GM21528 (cell line): ENCODE measurements around the gene OR2V1.
"Not testable (repeated sequence)": the region's sequence is repeated elsewhere in the genome, so short reads cannot be mapped to it uniquely, and the experiment has no call there.

Experiments
- ATAC-seq: cut with Tn5 transposase; IDR thresholded peaks from one replicate; pipeline ENCODE4 v1.9.1; 2021; ENCODE audit warnings: mild to moderate bottlenecking, moderate library complexity; ENCODE audit not compliant: unreplicated experiment, low FRiP score

OR2V1 gene

GRCh38 chr5:181160755-181161533 lies 30.0 kb upstream of the OR2V1 start:
- not testable (repeated sequence) for ATAC-seq

DNA sequence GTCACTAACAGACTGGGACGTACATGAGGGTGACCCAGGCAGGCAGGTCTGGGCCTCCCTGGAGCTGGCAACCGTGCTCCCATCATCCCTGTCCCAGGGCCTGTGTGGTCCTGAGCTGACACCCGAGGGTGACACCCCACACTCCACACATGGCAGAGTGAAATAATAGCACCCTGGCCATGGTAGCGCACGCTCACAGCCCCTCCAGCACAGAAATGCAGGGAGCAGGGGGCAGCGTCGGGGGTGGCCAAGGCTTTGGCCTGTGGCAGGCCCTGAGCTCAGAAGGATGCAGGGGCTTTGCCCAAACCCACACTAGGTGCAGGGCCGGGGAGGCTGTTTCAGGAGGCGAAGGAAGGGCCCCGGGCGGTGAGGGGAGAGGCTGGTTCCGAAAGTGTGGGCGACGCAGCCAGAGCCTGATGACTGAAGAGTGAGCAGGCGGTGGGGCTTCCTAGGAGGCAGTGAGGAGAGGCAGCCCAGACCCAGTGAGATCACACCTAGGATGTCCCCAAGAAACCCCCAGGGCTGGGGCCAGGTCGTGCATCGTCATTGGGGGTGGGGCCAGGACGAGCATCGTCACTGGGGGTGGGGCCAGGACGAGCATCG lies 29.3 kb upstream of the OR2V1 start:
- peak; percentile 50 for ATAC-seq

DNA sequence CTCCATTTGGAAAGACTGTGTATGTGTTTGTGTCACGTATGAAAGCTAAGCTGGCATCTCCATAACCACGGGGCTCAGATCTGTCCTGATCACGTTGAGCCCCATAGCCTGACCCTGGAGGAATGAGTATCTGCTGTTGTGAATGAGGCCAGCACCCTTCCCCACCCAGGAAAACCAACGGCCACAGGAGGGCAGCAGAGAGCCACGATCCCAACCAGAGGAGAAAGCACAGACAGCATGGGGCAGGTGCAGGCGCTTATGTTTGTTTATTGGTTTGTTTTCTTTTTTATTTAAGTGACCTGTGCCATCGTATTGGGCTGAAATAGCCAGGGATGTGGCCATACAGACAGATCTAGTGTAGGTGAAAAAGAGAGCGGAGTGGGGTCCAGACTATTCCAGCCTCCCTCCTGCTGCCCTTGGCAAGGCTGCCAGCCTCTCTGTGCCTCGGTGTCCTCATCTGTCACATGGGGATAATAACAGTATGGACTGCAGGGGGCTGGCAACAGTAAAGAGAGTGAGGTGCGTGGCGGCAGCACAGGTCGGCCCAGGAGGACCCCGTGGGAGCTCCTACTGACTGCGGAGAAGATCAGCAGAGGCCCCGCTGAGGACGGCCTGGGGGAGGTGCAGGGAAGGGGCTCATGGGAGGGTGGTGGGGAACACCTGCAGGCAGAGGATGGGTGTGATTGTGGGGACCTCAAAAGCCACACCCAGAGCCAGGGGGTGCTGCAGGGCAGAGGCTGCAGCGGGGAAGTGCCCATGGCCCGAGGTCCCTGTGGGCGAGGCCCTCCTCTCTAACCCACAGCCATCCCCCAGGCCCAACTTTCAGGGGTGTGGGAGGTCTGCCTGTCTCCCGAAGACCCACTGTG lies 28.6 kb upstream of the OR2V1 start:
- ATAC-seq: peak; percentile 66

DNA sequence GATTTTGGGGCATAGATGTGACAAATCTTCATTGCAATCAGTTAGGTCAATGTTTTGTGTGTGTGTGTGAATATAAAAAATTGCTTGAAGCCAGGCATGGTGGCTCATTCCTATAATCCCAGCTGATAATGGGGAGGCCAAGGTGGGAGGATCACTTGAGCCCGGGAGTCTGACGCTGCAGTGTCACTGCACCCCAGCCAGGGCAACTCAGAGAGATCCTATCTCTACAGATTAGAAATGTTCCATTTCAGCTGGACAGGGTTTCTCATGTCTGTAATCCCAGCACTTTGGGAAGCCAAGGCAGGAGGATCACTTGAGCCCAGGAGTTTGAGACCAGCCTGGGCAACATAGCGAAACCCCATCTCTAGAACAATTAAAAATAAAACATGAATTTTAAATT lies 27.9 kb upstream of the OR2V1 start:
- no peak for ATAC-seq

- no peak for ATAC-seq
These were observed 25.8 kb upstream of the OR2V1 start for GRCh38 chr5:181156758-181157157.

GRCh38 chr5:181153814-181154213 lies 22.8 kb upstream of the OR2V1 start:
- ATAC-seq: no peak

- ATAC-seq: no peak
These were observed 21.4 kb upstream of the OR2V1 start for GRCh38 chr5:181152406-181152805.

- no peak for ATAC-seq
These were observed 20.2 kb upstream of the OR2V1 start for GRCh38 chr5:181151146-181151545.

DNA sequence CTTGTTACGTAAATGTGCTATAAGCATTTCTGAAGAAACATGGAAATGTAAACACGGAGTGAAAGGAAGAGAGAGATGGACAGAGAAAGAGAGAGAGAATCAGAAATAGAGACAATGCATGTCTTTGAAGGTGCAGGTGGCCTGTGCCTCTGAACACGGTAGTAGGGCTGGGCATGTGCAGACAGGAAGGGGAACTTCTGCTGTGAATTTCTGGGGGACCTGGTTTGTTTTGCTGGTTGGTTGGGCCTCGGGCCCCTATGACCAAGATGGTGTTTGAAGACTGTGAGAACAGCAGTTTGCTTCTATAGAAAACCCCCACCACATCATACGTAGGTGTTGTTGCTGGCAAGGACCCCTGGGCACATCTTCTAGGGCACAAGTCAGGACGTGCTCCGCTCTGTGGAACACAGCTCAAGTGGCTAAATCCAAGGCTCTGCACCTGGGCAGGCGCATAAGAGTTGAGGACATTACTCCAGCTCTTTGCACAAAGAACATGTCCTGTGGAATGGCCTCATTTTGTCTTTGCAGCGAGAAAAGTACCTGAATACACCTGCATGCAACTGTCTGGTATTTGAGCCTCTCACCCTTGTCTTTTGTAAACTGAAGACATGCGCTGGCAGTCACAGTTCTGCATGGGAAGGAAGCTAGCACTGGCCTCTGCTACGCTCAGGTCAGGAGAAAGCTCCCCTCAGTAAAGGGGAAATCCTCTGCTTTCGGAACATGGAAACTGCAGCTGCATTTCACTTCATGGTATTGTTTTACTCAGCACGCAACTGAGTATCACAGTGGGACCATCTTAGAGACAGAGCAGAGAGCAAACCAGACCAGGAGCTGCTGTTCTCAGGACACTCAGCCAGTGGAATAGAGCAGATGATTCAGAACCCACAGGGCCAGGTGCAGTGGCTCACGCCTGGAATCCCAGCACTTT lies 19.1 kb upstream of the OR2V1 start:
- no peak for ATAC-seq

GRCh38 chr5:181149355-181149754 lies 18.4 kb upstream of the OR2V1 start:
- no peak for ATAC-seq

DNA sequence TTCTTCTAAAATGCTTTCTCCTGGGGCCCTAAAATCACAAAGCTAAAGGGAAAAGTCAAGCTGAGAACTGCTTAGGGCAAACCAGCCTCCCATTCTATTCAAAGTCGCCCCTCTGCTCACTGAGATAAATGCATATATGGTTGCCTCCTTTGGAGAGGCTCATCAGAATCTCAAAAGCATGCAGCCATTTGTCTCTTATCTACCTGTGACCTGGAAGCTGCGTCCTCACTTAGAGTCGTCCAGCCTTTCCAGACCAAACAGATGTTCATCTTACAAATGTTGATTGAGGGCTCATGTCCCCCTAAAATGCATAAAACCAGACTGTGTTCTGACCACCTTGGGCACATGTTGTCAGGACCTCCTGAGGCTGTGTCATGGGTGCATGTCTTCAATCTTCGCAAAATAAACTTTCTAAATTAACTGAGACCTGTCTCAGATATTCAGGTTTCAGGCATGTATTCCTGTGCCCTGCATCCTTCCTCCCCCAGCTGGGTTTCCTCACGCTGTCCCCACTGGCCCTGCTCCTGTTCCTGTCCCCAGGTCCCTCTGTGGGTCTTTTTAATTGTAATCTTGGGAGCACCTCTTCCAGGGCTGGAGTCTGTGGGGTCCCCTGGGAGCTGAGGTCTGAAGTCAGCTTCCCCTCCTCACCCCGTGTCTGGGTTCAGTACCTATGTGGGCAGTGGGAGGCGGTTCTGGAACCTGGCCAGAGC lies 16.1 kb upstream of the OR2V1 start, which contains the start of gene OR2V2:
OR2V2 (plus strand) TSS at position 660 of the 710 bp plus-strand sequence. CDS start 7,357 bp downstream, outside the sequence.
- ATAC-seq: not testable (repeated sequence)

DNA sequence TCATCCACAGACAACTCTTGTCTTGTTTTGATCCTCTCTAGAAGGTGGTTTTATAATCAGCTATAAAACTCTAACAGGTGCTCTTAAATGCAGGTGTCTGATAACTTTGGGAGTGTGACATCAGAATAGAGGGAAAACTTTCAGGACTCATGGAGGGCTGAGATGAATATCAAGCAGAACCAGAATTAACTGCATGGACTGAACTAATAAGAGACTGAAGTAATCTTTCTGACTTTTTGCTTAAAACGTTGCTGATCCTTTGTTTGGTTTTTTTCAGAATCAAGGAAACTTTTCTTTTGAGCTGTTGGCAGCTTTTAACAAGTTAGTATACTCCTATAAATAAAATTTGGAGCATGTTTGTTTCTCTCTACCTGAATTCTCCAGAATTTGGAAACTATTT lies 14.2 kb upstream of the OR2V1 start:
- no peak for ATAC-seq

- no peak for ATAC-seq
These were observed 11.1 kb upstream of the OR2V1 start for GRCh38 chr5:181142054-181142453.

- no peak for ATAC-seq
These were observed 9.8 kb upstream of the OR2V1 start for GRCh38 chr5:181140766-181141165.

DNA sequence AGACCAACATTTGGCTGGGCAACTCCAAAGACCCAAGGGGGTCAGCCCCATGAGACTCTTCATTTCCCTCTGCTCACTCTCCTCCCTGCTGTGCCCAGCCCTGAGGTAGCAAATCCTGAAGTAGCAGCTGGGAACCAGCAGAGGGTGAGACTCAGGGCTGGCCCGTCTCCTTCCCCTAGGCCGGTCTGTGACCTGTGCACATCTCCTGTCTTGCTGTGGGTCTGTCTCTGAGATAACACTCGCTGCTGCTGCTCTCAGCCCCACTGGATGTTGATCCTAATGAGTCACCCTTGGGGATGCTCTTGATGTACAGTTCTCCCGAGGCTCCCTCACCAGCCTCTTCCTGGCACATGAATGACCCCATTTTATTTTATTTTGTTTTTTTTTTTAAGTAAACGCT lies 7.3 kb upstream of the OR2V1 start:
- no peak for ATAC-seq

GRCh38 chr5:181136361-181136955 lies 5.5 kb upstream of the OR2V1 start:
- ATAC-seq: no peak

DNA sequence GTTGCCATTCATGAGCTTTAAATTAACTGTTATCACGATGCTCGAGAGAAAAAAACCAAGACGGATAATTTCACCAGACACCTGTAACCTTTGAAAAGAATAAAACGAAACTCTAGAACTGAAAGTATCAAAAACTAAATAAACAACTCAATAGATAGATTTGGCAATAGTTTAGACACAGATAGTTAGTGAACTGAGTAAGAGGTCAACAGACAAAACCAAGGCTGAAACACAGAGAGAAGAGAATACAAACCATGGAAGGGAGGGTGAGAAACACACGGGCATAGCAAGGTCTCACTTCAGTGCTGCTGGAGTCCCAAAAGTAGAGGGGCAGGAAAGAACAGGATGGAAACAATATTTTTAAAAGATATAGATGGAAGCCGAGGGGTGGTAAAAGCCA lies 3.3 kb upstream of the OR2V1 start:
- ATAC-seq: no peak

DNA sequence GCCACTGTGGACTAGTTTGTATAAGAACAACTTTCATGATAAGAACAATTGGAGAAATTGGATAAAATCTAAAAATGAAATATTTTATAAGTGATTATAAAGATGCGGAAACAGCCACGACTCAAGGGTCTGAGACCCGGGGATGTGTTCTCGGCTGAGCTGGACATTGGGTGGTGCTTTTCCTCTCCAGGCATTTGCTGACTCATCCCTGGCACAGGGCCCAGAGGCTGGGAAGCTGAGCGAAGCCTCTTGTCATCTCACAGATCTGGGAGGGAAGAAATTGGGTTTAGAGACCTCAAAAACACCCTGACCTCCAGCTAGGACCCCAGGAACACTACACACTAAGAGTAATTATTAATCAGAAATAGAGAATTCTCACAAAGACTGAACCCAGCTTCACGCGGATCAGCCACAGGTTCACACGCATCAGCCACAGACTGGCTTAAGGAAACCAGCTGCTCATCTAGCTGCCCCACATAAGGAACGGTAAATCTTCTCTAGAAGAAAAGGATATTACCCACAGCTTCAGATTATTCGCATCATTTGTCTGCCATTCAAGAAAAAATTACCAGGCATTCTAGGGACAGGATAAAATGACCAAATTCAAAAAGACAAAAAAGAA lies 2.8 kb upstream of the OR2V1 start:
- ATAC-seq: no peak

DNA sequence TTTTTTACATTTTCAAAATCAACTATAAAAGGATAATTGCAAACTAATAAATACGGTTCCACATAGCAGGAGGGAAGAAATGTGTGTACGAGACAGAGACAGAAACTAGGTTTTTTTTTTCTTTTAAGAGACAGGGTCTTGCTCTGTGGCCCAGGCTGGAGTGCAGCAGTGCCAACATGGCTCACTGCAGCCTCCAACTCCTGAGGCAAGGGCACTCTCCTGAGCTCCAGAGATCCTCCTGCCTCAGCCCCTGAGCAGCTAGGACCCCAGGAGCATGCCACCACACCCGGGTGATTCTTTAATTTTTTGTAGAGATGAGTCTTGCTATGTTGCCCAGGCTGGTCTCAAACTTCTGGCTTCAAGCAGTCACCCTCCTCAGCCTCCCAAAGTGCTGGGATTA lies 2.1 kb upstream of the OR2V1 start:
- no peak for ATAC-seq
